Tibial artery (tissue), 4 donors: ENCODE data around the gene CIPC.
A peak's percentile ranks its signal among the peaks of the same experiment; 100 is the strongest.

Experiments used
- DNase-seq, 2 donors: peaks; one replicate each; pipeline ENCODE4 v3.0.0-alpha.2; 2019
- H3K27ac ChIP-seq, 2 donors: fragments of 200-600 bp; sonication (generic) in 1 of 2; 1 replicate in 1 of 2; 2 replicates in 1 of 2; pipeline ENCODE4 v1.5.1; 2018 to 2019; ENCODE audit warnings: mild to moderate bottlenecking in 1 of 2
- H3K27me3 ChIP-seq, 2 donors: fragments of 200-600 bp; sonication (generic) in 1 of 2; one replicate each; pipeline versions ENCODE4 v1.5.1 to v1.6.0; 2016 to 2019
- H3K36me3 ChIP-seq, 3 donors: fragments of 200-600 bp; sonication (generic) in 2 of 3; one replicate each; pipeline ENCODE4 v1.5.1; 2016 to 2019; ENCODE audit warnings: mild to moderate bottlenecking in 2 of 3
- H3K4me1 ChIP-seq, 4 donors: fragments of 200-600 bp; sonication (generic) in 2 of 4; 1 replicate in 3 of 4; 2 replicates in 1 of 4; pipeline ENCODE4 v1.5.1; 2016 to 2019
- H3K4me3 ChIP-seq, 2 donors: fragments of 200-600 bp; sonication (generic) in 1 of 2; 1 replicate in 1 of 2; 2 replicates in 1 of 2; pipeline ENCODE4 v1.5.1; 2018 to 2019; ENCODE audit warnings: mild to moderate bottlenecking in 2 of 2
- H3K9me3 ChIP-seq, 3 donors: fragments of 200-600 bp; sonication (generic) in 1 of 3; one replicate each; pipeline ENCODE4 v1.5.1; 2016 to 2019
- CTCF ChIP-seq, 2 experiments: fragments of 200-600 bp in 1 of 2; fragments of 450-650 bp in 1 of 2; IDR thresholded peaks; one replicate each; pipeline ENCODE4 v1.5.1; 2017 to 2019; ENCODE audit warnings: antibody characterized with exemption in 2 of 2, mild to moderate bottlenecking in 1 of 2, moderate library complexity in 1 of 2
- intact Hi-C: fragments of 100-400 bp; cut with DNase I; formaldehyde crosslinking; loops from one replicate; pipeline ENCODE4 v1.15.0; 2023; ENCODE audit warnings: low total_unique reads

CIPC gene

GRCh38 chr14:77103951-77104350 is 5.9 kb downstream of the CIPC start:
- H3K4me1 ChIP-seq = peaks cover 0 to 95% (median 73%) of the 10 kb centered on the region in 4 donors
- peaks cover 14 to 26% (median 23%) of the 10 kb centered on the region in 3 donors for H3K36me3 ChIP-seq
- no peaks in the 10 kb centered on the region for H3K9me3 ChIP-seq
- no peak for DNase-seq
- TF ChIP-seq CTCF (IDR thresholded peaks at IDR 0.05) = no peak
- H3K4me3 ChIP-seq = no peak overlapping the region
- intact Hi-C loops = no loop called here
- H3K27ac ChIP-seq = peak overlapping the region; percentile 77 to 98
- H3K27me3 ChIP-seq = no peaks in the 10 kb centered on the region

- DNase-seq = no peak
- no peak for TF ChIP-seq CTCF (IDR thresholded peaks at IDR 0.05)
- no peaks in the 10 kb centered on the region for H3K9me3 ChIP-seq
- peaks cover 17 to 30% (median 27%) of the 10 kb centered on the region in 3 donors for H3K36me3 ChIP-seq
- peaks cover 0 to 90% (median 71%) of the 10 kb centered on the region in 4 donors for H3K4me1 ChIP-seq
- H3K27me3 ChIP-seq = no peaks in the 10 kb centered on the region
- H3K4me3 ChIP-seq = no peak overlapping the region
- intact Hi-C loops = no loop called here
- peak overlapping the region; percentile 77 to 98 for H3K27ac ChIP-seq
Observed at GRCh38 chr14:77104393-77104792, 6.3 kb downstream of the CIPC start.

- no peak for DNase-seq
- Histone ChIP-seq H3K27me3 (no peaks in the 10 kb centered on the region), H3K4me3 (no peak overlapping the region), H3K4me1 (peaks cover 0 to 83% (median 68%) of the 10 kb centered on the region in 4 donors), H3K27ac (peak overlapping the region; percentile 77 to 98), H3K9me3 (no peaks in the 10 kb centered on the region), H3K36me3 (peaks cover 25 to 39% (median 36%) of the 10 kb centered on the region in 3 donors)
- intact Hi-C loops = no loop called here
- TF ChIP-seq CTCF (IDR thresholded peaks at IDR 0.05) = no peak
Observed at GRCh38 chr14:77105145-77105939, 7.3 kb downstream of the CIPC start.

- TF ChIP-seq CTCF (IDR thresholded peaks at IDR 0.05) = no peak
- no peaks in the 10 kb centered on the region for H3K9me3 ChIP-seq
- no peaks in the 10 kb centered on the region for H3K27me3 ChIP-seq
- intact Hi-C loops = no loop called here
- no peak overlapping the region for H3K4me3 ChIP-seq
- DNase-seq = no peak
- peaks cover 34 to 46% (median 41%) of the 10 kb centered on the region in 3 donors for H3K36me3 ChIP-seq
- peaks cover 0 to 83% (median 64%) of the 10 kb centered on the region in 4 donors for H3K4me1 ChIP-seq
- peak overlapping the region in 1 of 2 donors; percentile 98 for H3K27ac ChIP-seq
Observed at GRCh38 chr14:77106666-77107065, 8.6 kb downstream of the CIPC start.

GRCh38 chr14:77107228-77107627 is 9.2 kb downstream of the CIPC start:
- peak in 1 of 2 donors; percentile 47 for DNase-seq
- Histone ChIP-seq H3K9me3 (no peaks in the 10 kb centered on the region), H3K27ac (peak overlapping the region in 1 of 2 donors; percentile 98), H3K27me3 (no peaks in the 10 kb centered on the region), H3K36me3 (peaks cover 39 to 50% (median 46%) of the 10 kb centered on the region in 3 donors), H3K4me3 (no peak overlapping the region), H3K4me1 (peaks cover 0 to 81% (median 62%) of the 10 kb centered on the region in 4 donors)
- intact Hi-C loops = no loop called here
- no peak for TF ChIP-seq CTCF (IDR thresholded peaks at IDR 0.05)
